Measurements from ENCODE around the gene CNTNAP2.

DNA sequence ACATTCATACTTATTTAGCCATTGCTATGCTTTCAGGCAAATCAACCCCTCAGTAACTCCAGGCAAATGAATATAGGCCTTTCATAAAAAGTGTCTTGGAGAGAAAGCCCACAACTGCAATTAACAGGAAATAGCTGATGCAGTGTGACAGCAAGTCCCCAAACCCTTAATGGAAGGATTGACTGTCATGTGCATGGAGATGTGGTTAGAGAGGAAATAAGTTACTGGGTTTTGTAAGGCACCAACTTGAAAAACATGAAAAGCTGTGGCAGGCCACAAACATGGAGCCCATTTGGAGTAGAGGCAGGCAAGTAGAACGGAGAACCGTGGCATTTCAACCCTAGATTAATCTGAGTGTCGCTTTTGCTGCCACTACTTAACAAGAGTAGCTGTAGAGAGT lies 1924.6 kb downstream of the CNTNAP2 start:
- TF ChIP-seq EZH2 (IDR thresholded peaks at IDR 0.05): no peak
- no peak for TF ChIP-seq POLR2AphosphoS5 (IDR thresholded peaks at IDR 0.05; ENCODE audit: borderline replicate concordance, low read depth, low read length)
- no peak for TF ChIP-seq FOXP2 (optimal IDR thresholded peaks at IDR 0.05; ENCODE audit: control extremely low read depth, extremely low read length, insufficient read depth)
